Naive B cell (primary cell): ENCODE results near the gene ESR1. TPM values are rescaled to one million over a fixed set of nuclear protein-coding genes. Genes with fewer than 3 reads are reported as not detected.

ENCODE experiments used
- ATAC-seq, 2 donors: fragments of 150-1000 bp; cut with Tn5 transposase; 2 replicates each; pipeline ENCODE4 v1.10.0; 2021; ENCODE audit warnings: low read depth in 2 of 2, mild to moderate bottlenecking in 2 of 2, moderate library complexity in 2 of 2
- DNase-seq: peaks from one replicate; pipeline ENCODE4 v3.0.0; 2022
- H3K27ac Mint-ChIP-seq, 6 donors: one replicate each; pipeline ENCODE4 v1.8.0; 2020 to 2022; ENCODE audit warnings: mild to moderate bottlenecking in 6 of 6, mixed read lengths in 6 of 6, moderate library complexity in 5 of 6, inconsistent platforms in 2 of 6
- H3K27me3 Mint-ChIP-seq, 3 donors: one replicate each; pipeline ENCODE4 v1.8.0; 2021 to 2022; ENCODE audit warnings: mixed read lengths in 3 of 3, mild to moderate bottlenecking in 1 of 3
- H3K36me3 Mint-ChIP-seq, 2 donors: one replicate each; pipeline ENCODE4 v1.8.0; 2020 to 2022; ENCODE audit warnings: mixed read lengths in 2 of 2, inconsistent platforms in 1 of 2, mild to moderate bottlenecking in 1 of 2
- H3K4me1 Mint-ChIP-seq, 3 donors: one replicate each; pipeline ENCODE4 v1.8.0; 2020 to 2022; ENCODE audit warnings: mixed read lengths in 3 of 3, inconsistent platforms in 1 of 3, mild to moderate bottlenecking in 1 of 3, moderate library complexity in 1 of 3
- H3K4me3 Mint-ChIP-seq, 8 donors: one replicate each; pipeline ENCODE4 v1.8.0; 2020 to 2022; ENCODE audit warnings: mild to moderate bottlenecking in 8 of 8, mixed read lengths in 8 of 8, moderate library complexity in 8 of 8, inconsistent platforms in 2 of 8
- H3K9me3 Mint-ChIP-seq, 7 donors: one replicate each; pipeline ENCODE4 v1.8.0; 2020 to 2022; ENCODE audit warnings: mixed read lengths in 7 of 7, mild to moderate bottlenecking in 5 of 7, inconsistent platforms in 2 of 7, moderate library complexity in 1 of 7
- polyA plus RNA-seq, 6 donors: library from polyadenylated mRNA; unstranded; fragments of 300-500 nt; fragmentation: Illumina TruSeq; gene quantifications; one replicate each; pipeline ENCODE4 v1.2.3, GENCODE V29; 2021; ENCODE audit warnings: low read depth in 6 of 6

ESR1 gene
- polyA plus RNA-seq, 6 donors from 2014 or later, result 0.06 to 0.26 (median 0.17) TPM; not detected in 2

DNA sequence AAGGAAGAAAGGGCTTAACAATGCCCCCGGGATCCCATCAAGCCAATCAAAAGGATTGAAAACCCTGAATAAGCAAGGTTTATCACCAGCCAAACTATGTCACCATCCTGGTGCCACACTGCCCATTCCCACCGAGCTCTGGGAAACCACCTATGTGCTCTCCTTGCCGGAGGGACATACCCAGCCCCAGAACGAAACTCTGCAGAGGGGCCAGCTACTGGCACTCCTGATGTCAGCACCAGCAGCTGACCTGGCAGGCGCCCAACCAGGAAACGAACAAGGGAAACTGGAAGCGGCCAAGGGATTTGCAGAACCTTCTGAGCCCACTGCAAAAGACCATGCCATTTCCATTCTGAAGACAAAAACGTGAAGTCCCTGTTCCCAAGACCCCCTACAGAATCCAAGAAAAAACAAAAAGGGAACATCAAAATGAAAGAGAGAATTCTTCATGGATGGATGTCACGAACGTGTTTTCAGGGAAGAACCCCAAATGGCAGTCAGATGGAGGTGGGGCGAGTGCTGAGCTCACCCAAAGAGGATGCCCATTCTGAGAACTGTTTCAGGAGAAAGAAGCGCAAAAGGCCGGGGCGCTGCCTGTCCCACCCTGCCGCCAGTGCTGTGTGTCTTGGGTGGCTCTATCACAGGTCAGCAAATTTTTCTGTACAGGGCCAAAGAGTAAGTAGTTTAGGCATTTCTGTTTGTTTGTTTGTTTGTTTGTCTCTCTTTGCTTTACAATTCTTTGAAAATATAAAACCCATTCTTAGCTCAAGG is 305.2 kb downstream of the ESR1 start:
- H3K27me3 Mint-ChIP-seq, result peaks cover 0 to 7% (median 0%) of the 10 kb centered on the region in 3 donors
- H3K36me3 Mint-ChIP-seq, result no peaks in the 10 kb centered on the region
- peaks cover 0 to 3% (median 0%) of the 10 kb centered on the region in 3 donors for H3K4me1 Mint-ChIP-seq
- no peak overlapping the region for H3K27ac Mint-ChIP-seq
- DNase-seq (no peak), ATAC-seq (no peak)
- H3K9me3 Mint-ChIP-seq, result peaks cover 0 to 3% (median 0%) of the 10 kb centered on the region in 7 donors
- no peak overlapping the region for H3K4me3 Mint-ChIP-seq

DNA sequence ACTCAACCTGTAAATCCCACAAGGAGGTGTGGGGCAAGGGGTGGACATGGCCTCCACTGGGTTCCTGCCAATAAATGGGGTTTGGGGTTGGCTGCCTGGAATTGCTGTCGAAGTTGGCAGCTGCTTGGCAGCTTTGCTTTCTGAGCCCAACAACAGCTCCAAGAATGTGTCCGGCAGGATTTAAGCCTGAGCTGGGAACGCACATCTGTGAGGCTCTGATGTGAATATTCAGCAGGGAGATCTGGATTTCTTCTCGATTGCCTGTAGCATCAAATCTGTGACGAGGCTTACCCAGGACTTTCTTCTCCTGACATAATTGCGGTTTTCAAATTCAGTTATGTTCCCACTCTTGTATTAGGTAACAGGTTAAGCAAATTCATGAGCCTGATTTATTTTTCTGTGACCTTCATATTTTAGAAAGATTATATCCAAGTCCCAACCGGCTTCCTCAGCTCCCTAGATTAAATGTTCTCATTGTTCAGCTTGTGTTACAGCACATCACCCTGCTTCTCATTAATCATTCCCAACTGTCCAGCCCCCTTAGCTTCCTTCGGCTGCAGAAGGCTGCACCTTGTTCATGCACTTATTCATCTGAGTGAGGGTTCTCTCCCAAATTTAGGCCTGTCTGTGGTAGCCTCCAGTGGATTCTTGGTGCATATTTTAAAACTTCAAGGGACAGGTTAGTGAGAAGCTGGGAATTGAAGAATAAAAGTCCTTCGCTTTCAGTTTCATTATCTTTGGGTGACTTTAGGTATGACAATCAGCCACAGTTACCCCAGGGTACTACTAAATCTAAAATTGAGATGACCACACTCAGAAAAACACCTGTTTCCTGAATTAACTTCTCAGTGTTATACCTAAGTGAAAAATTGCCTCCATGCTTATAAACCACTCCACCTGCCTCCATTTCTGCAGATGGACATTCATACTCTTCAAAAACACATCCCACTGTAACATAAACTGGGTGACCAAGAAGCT is 310.0 kb downstream of the ESR1 start:
- Mint-ChIP-seq H3K4me1 (peaks cover 0 to 8% (median 0%) of the 10 kb centered on the region in 3 donors), H3K27me3 (no peaks in the 10 kb centered on the region), H3K9me3 (peaks cover 0 to 14% (median 2%) of the 10 kb centered on the region in 7 donors), H3K27ac (peak overlapping the region in 4 of 6 donors; percentile 13 to 78 (median 48)), H3K36me3 (peaks cover 23 to 36% of the 10 kb centered on the region in 2 donors), H3K4me3 (no peak overlapping the region)
- DNase-seq, result no peak
- ATAC-seq, result no peak

DNA sequence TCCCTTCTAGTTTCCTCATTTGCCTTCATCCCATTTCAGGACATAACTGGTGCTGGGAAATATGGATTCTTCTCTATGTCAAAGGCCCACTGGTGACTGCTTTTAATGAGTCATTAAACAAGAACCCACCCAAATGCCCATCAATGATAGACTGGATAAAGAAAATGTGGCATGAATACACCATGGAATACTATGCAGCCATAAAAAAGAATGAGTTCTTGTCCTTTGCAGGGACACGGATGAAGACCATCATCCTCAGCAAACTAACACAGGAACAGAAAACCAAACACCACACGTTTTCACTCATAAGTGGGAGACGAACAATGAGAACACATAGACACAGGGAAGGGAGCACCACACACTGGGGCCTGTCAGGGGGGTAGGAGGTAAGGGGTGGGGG is 310.7 kb downstream of the ESR1 start:
- H3K4me3 Mint-ChIP-seq, result no peak overlapping the region
- H3K27me3 Mint-ChIP-seq, result no peaks in the 10 kb centered on the region
- peaks cover 0 to 8% (median 0%) of the 10 kb centered on the region in 3 donors for H3K4me1 Mint-ChIP-seq
- H3K27ac Mint-ChIP-seq, result no peak overlapping the region
- no peak for DNase-seq
- peaks cover 0 to 14% (median 2%) of the 10 kb centered on the region in 7 donors for H3K9me3 Mint-ChIP-seq
- ATAC-seq, result no peak
- H3K36me3 Mint-ChIP-seq, result peaks cover 24 to 36% of the 10 kb centered on the region in 2 donors

DNA sequence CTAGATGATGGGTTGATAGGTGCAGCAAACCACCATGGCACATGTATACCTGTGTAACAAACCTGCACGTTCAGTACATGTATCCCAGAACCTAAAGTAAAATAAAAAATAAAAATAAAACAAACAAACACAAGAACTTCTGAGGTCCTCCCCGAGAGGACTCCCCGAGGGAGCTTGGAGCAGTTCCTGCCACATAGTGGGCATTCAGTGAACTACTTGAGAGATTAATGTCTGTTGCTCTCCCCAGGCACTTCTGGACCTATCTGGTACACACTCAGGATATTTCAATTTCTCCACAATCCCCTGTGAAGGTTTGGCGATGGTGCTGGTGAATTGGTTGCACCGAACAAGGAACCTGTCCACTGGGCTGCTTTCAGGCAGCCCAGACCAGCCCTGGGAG is 311.2 kb downstream of the ESR1 start:
- DNase-seq, result no peak
- H3K27ac Mint-ChIP-seq, result peak overlapping the region in 1 of 6 donors; percentile 16
- H3K36me3 Mint-ChIP-seq, result peaks cover 27 to 36% of the 10 kb centered on the region in 2 donors
- ATAC-seq, result no peak
- H3K9me3 Mint-ChIP-seq, result peaks cover 0 to 14% (median 2%) of the 10 kb centered on the region in 7 donors
- H3K27me3 Mint-ChIP-seq, result no peaks in the 10 kb centered on the region
- H3K4me1 Mint-ChIP-seq, result peaks cover 0 to 8% (median 0%) of the 10 kb centered on the region in 3 donors
- peak overlapping the region in 1 of 8 donors; percentile 38 for H3K4me3 Mint-ChIP-seq

DNA sequence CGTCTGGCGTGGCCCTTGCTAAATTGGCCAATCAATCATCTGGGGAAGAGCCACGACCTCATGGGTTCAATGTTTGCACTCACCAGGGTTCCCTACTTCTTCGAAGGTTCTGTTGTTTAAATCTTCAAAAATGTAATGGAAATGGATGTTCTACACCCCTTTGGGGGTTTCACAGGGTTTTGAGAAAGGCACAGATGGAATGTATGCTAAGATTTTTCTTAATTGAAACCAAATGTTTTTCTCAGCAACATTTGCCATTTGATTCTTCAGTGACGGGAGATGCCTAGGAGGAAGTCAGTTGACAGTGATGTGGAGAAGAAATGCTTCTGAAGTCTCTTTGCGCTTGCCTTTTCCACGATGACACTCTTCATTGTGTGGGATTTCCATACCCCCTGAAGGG is 312.3 kb downstream of the ESR1 start:
- Mint-ChIP-seq H3K36me3 (peaks cover 29 to 36% of the 10 kb centered on the region in 2 donors), H3K4me3 (no peak overlapping the region), H3K27ac (peak overlapping the region in 3 of 6 donors; percentile 15 to 46 (median 46)), H3K9me3 (peaks cover 0 to 14% (median 2%) of the 10 kb centered on the region in 7 donors), H3K27me3 (no peaks in the 10 kb centered on the region), H3K4me1 (peaks cover 0 to 8% (median 0%) of the 10 kb centered on the region in 3 donors)
- no peak for DNase-seq
- no peak for ATAC-seq

DNA sequence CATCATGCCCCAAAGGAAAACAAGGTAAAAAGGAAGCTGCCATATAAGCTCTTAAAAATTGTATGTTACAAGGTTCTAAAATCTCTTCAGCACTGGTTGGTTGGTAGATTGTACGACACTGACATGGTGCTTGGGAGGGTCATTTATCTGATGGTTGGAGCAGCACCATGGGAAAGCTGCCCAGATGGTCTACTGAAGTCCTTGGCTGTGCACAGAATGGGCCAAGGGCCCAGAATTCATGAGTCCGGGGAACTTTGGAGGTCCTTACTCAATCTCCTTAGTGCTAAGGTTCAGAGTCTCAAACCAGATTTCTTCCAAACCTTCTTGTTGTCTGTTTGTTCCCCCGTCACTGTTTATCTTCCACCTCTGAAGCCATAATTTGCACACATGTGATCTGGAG is 314.4 kb downstream of the ESR1 start:
- Mint-ChIP-seq H3K27me3 (no peaks in the 10 kb centered on the region), H3K27ac (peak overlapping the region in 2 of 6 donors; percentile 30 to 50), H3K4me3 (no peak overlapping the region), H3K9me3 (peaks cover 0 to 14% (median 2%) of the 10 kb centered on the region in 7 donors), H3K36me3 (peaks cover 29 to 36% of the 10 kb centered on the region in 2 donors), H3K4me1 (peaks cover 0 to 8% (median 0%) of the 10 kb centered on the region in 3 donors)
- ATAC-seq (no peak), DNase-seq (no peak)

DNA sequence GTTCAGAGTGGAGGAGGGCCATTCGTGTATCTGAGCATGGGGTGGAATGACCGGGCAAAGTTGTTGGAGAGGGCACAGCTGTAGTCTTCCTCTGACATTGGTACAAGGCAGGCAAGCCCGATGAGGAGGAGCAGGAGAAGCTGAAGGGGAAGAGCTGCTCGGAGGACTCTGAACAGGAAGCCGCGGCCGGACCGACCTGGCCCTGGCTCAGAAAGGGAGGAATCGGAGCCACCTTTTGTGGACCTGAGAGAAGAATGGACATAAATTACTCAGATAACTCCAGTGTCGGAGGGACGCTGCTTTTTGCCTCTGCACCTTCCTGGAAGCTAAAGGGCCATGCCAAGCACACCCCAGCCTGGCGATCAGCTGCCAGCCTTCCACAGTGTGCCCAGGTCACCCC is 315.0 kb downstream of the ESR1 start:
- no peak for ATAC-seq
- Mint-ChIP-seq H3K27ac (no peak overlapping the region), H3K4me3 (no peak overlapping the region), H3K4me1 (peaks cover 0 to 5% (median 0%) of the 10 kb centered on the region in 3 donors), H3K27me3 (no peaks in the 10 kb centered on the region), H3K9me3 (peaks cover 0 to 14% (median 2%) of the 10 kb centered on the region in 7 donors), H3K36me3 (peaks cover 30 to 36% of the 10 kb centered on the region in 2 donors)
- DNase-seq, result no peak

DNA sequence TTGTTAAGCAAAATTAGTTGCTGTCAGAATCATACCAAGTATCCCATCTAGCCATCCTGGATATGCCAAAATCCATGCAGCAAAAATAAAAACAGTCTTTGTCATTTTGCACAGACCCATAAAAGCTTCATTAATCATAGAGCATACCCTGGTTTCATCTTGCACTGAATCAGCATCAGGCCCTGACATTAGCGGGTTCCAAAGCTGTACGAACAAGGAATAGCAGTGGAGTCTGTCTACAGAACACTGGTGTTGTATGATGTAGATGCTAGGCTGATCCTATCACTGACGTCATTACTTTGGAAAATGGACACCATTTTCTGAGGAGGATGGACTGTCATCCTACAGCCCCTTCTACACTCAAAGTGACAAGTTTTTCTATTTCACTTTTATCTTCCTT is 315.6 kb downstream of the ESR1 start:
- Mint-ChIP-seq H3K9me3 (peaks cover 0 to 14% (median 2%) of the 10 kb centered on the region in 7 donors), H3K27ac (no peak overlapping the region), H3K4me1 (peaks cover 0 to 3% (median 0%) of the 10 kb centered on the region in 3 donors), H3K27me3 (no peaks in the 10 kb centered on the region), H3K36me3 (peaks cover 33 to 35% of the 10 kb centered on the region in 2 donors), H3K4me3 (no peak overlapping the region)
- DNase-seq (no peak), ATAC-seq (no peak)

DNA sequence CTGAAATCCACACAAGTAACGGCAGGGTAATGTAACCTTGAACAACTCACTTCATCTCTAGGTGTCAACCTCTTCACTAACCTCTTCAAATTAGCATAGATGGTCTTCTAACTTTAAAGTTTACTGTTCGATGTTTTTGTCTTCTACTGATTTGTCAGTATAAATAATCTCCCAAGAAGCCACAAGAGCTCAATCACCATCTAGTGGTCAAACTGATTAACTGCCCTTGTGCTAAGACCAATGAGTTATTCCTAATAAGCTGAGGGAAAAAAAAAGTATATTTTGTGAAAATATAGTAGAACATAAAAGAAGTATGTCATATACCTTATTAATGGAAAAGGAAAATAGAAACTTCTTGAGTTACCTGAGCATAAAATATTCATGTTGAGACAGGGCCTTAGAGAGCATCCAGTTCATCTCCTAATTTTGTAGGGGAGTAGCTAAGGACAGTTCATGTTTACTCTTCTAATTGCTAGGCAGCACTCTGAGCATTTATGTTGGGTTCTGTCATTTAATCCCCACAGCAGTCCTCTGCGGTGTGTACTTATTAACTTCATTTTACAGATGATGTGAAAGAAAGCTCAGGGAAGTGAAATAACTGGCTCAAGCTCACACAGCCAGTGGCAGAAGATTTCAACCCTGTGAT is 317.1 kb downstream of the ESR1 start:
- no peak overlapping the region for H3K4me3 Mint-ChIP-seq
- peaks cover 0 to 2% (median 0%) of the 10 kb centered on the region in 7 donors for H3K9me3 Mint-ChIP-seq
- H3K4me1 Mint-ChIP-seq, result no peaks in the 10 kb centered on the region
- peak overlapping the region in 4 of 6 donors; percentile 7 to 75 (median 36) for H3K27ac Mint-ChIP-seq
- ATAC-seq (no peak), DNase-seq (peak; percentile 14)
- H3K36me3 Mint-ChIP-seq, result peaks cover 27 to 31% of the 10 kb centered on the region in 2 donors
- H3K27me3 Mint-ChIP-seq, result no peaks in the 10 kb centered on the region

DNA sequence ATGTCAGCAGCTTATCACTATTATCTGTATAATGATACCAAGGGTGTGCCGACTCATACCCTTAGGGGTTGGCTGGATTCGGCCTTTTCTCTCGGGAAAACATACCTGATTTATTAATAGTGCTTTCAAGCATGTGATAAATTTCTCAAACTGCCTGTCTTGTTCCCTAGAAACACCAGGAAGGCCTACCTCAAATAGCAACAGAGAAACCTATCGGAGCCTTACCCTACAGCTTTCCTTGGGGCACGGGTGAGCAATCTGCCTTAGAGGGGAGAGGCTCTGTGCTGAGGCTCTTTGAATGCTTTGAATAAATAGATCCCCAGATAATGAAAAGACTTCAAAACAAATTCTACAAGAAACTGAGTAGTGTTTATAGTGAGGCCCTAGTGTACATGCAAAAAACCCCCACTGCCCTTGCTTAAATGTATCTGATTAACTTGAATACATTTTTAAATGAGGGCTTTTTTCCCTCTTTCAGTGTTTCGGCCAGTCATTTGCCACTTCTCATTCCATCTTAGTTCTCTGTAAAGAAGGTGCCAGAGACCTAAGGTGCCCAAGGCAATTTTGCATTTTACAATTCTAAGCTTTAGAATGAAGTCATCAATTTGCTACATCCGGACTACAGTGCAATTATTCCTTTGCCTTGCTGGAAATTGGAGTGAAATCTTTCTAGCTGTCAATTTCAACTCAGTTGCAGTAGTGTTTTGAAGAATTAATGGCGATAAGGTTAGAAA is 320.1 kb downstream of the ESR1 start:
- DNase-seq (no peak), ATAC-seq (no peak)
- Mint-ChIP-seq H3K36me3 (peaks cover 17 to 30% of the 10 kb centered on the region in 2 donors), H3K4me1 (no peaks in the 10 kb centered on the region), H3K27me3 (no peaks in the 10 kb centered on the region), H3K27ac (peak overlapping the region in 1 of 6 donors; percentile 78), H3K9me3 (no peaks in the 10 kb centered on the region), H3K4me3 (no peak overlapping the region)

DNA sequence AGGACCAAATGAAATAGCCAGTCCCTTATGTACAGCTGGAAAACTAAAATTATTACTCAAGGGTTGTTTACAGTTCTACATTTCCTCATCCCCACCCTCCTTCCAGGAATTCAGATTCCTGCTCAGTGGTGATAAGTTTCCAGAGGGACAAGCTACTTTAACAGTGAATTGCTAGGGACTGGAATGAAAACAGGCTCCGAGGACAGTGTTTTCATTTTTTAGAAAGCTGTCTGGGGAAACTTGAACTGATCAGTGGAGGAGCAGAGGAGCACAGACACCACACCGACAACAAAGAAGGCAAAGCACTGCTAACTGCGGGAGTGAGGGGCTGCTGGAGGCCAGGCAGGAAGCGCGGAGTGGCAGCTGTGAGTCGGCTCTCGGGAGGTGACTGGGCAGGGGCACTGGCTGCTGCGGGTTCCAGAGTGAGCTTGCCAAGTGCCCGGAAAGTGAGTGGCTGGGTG is 322.2 kb downstream of the ESR1 start:
- Mint-ChIP-seq H3K4me3 (no peak overlapping the region), H3K4me1 (no peaks in the 10 kb centered on the region), H3K9me3 (no peaks in the 10 kb centered on the region), H3K27ac (peak overlapping the region in 3 of 6 donors; percentile 24 to 52 (median 51)), H3K27me3 (no peaks in the 10 kb centered on the region), H3K36me3 (peaks cover 12 to 34% of the 10 kb centered on the region in 2 donors)
- DNase-seq (no peak), ATAC-seq (no peak)

DNA sequence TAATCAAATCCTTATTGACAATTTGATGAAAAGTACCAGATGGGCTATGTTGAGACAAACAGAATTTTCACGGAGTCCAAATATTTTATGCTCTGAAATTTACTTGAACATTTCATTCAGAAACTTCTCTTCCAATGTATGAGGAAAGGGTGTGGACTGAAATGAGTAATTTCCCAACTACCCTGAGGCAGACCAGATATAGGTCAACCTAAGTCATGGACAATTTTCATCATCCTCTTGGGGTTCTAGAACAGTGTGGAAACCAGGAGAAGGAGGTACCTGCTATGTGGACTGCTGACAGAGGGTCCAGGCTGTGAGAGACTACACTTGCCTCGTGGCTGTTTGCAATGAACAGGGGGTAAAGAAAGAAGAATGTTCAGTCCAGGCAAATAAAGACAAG is 323.0 kb downstream of the ESR1 start:
- no peak overlapping the region for H3K4me3 Mint-ChIP-seq
- peak overlapping the region in 2 of 6 donors; percentile 57 to 71 for H3K27ac Mint-ChIP-seq
- peaks cover 12 to 41% of the 10 kb centered on the region in 2 donors for H3K36me3 Mint-ChIP-seq

More for the DNA sequence above, 323.0 kb downstream of the ESR1 start:
- ATAC-seq, result no peak
- no peaks in the 10 kb centered on the region for H3K4me1 Mint-ChIP-seq
- H3K27me3 Mint-ChIP-seq, result no peaks in the 10 kb centered on the region
- DNase-seq, result no peak
- H3K9me3 Mint-ChIP-seq, result no peaks in the 10 kb centered on the region
